22Rv1 (cell line): ENCODE measurements around the gene CCR1.

Source experiments
- CTCF ChIP-seq: fragments of 450-650 bp; IDR thresholded peaks from 2 replicates; pipeline ENCODE4 v1.5.1; 2017; ENCODE audit warnings: mild to moderate bottlenecking
- ZFX ChIP-seq: fragments of 450-650 bp; IDR thresholded peaks from 2 replicates; pipeline ENCODE4 v1.6.1; 2017; ENCODE audit warnings: antibody characterized with exemption, borderline replicate concordance

- TF ChIP-seq CTCF (no peak), ZFX (no peak)
These were observed 15.2 kb downstream of the CCR1 start for GRCh38 chr3:46192939-46193338.
